ENCODE data around the gene RAPGEF1. TPM values are rescaled to one million over a fixed set of nuclear protein-coding genes. Genes with fewer than 3 reads are reported as not detected.

The RAPGEF1 gene
- total and polyA plus RNA-seq, 2 donors (not counting 1 experiment from before 2014, with no cell fraction given), result 33.3 to 42.8 TPM

DNA sequence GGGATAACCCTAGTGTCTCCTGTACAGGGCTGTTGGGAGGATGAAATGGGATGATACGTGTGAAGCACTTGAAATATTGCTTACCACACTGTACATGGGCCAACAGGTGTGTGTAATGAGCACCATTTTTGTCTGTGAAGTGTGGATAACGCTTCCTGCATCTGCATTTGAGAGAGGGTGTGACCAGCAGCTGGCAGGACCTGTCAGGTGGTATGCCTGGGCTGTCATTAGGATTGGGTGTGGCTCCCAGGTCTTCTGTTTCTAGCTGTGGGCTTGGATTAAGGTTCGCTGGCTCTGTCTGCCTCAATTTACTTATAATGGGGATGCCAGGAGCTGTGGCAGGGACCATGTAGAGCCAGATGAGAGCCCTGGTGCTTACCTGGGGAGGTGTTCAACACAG lies 120.2 kb downstream of the RAPGEF1 start:
- Histone ChIP-seq H3K9ac (ENCODE audit: insufficient read depth, low read length) (no peak overlapping the region), H2AFZ (ENCODE audit: low read length) (no peak overlapping the region), H3K27me3 (ENCODE audit: control insufficient read depth, insufficient read depth, low read length) (no peaks in the 10 kb centered on the region), H3K4me1 (ENCODE audit: control insufficient read depth, extremely low read depth, insufficient read depth, low read length) (no peaks in the 10 kb centered on the region), H3K79me2 (ENCODE audit: control insufficient read depth, insufficient read depth, low read length) (no peaks in the 10 kb centered on the region), H4K20me1 (ENCODE audit: control insufficient read depth, extremely low read depth, insufficient read depth, low read length) (no peaks in the 10 kb centered on the region), H3K9me3 (ENCODE audit: control insufficient read depth, insufficient read depth, low read depth, low read length) (no peaks in the 10 kb centered on the region), H3K4me2 (ENCODE audit: extremely low read depth, insufficient read depth, low read length) (no peak overlapping the region), H3K4me3 (replicated peaks in 1 of 4; ENCODE audit: control extremely low read depth in 1 of 4, insufficient read depth in 1 of 4, low read depth in 3 of 4, low read length in 4 of 4) (no peak overlapping the region), H3K27ac (ENCODE audit: insufficient read depth, low read length) (no peak overlapping the region), H3K36me3 (ENCODE audit: control insufficient read depth, insufficient read depth, low read length) (peaks cover 18% of the 10 kb centered on the region)
- TF ChIP-seq CTCF (conservative IDR thresholded peaks at IDR 0.05 in 1 of 2, IDR thresholded peaks at IDR 0.05 in 1 of 2; ENCODE audit: low read depth in 1 of 2, low read length in 2 of 2) (no peak), EZH2 (IDR thresholded peaks at IDR 0.05; ENCODE audit: low read length, missing control alignments) (no peak)
- no peak for DNase-seq (ENCODE audit: low read depth in 2 of 2)

DNA sequence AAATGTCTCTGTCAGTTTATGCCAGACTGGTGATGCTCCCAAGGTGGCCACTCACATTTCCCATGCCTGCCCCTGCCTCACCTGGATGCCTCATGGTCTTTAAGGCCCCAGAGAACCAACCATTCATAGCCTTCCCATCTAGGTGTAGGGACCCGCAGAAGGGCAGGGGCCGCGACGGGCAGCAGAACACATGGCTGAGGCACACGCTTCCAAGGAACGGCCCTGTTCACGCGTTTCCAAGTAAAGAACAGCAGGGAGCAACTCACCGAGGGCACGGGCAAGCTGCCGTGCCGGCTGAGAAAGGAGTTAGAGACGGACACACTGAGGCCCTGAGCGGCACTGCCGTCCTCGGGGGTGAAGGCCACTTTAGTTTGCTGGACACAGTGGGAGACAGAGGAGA lies 121.1 kb downstream of the RAPGEF1 start:
- Histone ChIP-seq H3K4me3 (replicated peaks in 1 of 4; ENCODE audit: control extremely low read depth in 1 of 4, insufficient read depth in 1 of 4, low read depth in 3 of 4, low read length in 4 of 4) (no peak overlapping the region), H3K36me3 (ENCODE audit: control insufficient read depth, insufficient read depth, low read length) (peaks cover 16% of the 10 kb centered on the region), H3K9ac (ENCODE audit: insufficient read depth, low read length) (no peak overlapping the region), H2AFZ (ENCODE audit: low read length) (no peak overlapping the region), H3K27me3 (ENCODE audit: control insufficient read depth, insufficient read depth, low read length) (no peaks in the 10 kb centered on the region), H3K4me1 (ENCODE audit: control insufficient read depth, extremely low read depth, insufficient read depth, low read length) (no peaks in the 10 kb centered on the region), H3K27ac (ENCODE audit: insufficient read depth, low read length) (no peak overlapping the region), H4K20me1 (ENCODE audit: control insufficient read depth, extremely low read depth, insufficient read depth, low read length) (no peaks in the 10 kb centered on the region), H3K9me3 (ENCODE audit: control insufficient read depth, insufficient read depth, low read depth, low read length) (no peaks in the 10 kb centered on the region), H3K79me2 (ENCODE audit: control insufficient read depth, insufficient read depth, low read length) (no peaks in the 10 kb centered on the region), H3K4me2 (ENCODE audit: extremely low read depth, insufficient read depth, low read length) (no peak overlapping the region)
- no peak for DNase-seq (ENCODE audit: low read depth in 2 of 2)
- TF ChIP-seq EZH2 (IDR thresholded peaks at IDR 0.05; ENCODE audit: low read length, missing control alignments), result no peak
- no peak for TF ChIP-seq CTCF (conservative IDR thresholded peaks at IDR 0.05 in 1 of 2, IDR thresholded peaks at IDR 0.05 in 1 of 2; ENCODE audit: low read depth in 1 of 2, low read length in 2 of 2)

GRCh38 chr9:131618071-131618479 lies 121.8 kb downstream of the RAPGEF1 start:
- H3K27ac ChIP-seq (ENCODE audit: insufficient read depth, low read length), result no peak overlapping the region
- no peaks in the 10 kb centered on the region for H3K79me2 ChIP-seq (ENCODE audit: control insufficient read depth, insufficient read depth, low read length)
- H3K27me3 ChIP-seq (ENCODE audit: control insufficient read depth, insufficient read depth, low read length), result no peaks in the 10 kb centered on the region
- H3K9ac ChIP-seq (ENCODE audit: insufficient read depth, low read length), result no peak overlapping the region
- no peak overlapping the region for H2AFZ ChIP-seq (ENCODE audit: low read length)
- no peak overlapping the region for H3K4me3 ChIP-seq (replicated peaks in 1 of 4; ENCODE audit: control extremely low read depth in 1 of 4, insufficient read depth in 1 of 4, low read depth in 3 of 4, low read length in 4 of 4)
- no peaks in the 10 kb centered on the region for H4K20me1 ChIP-seq (ENCODE audit: control insufficient read depth, extremely low read depth, insufficient read depth, low read length)
- H3K36me3 ChIP-seq (ENCODE audit: control insufficient read depth, insufficient read depth, low read length), result peaks cover 13% of the 10 kb centered on the region
- H3K4me2 ChIP-seq (ENCODE audit: extremely low read depth, insufficient read depth, low read length), result no peak overlapping the region
- no peak for TF ChIP-seq CTCF (conservative IDR thresholded peaks at IDR 0.05 in 1 of 2, IDR thresholded peaks at IDR 0.05 in 1 of 2; ENCODE audit: low read depth in 1 of 2, low read length in 2 of 2)
- no peak for TF ChIP-seq EZH2 (IDR thresholded peaks at IDR 0.05; ENCODE audit: low read length, missing control alignments)
- DNase-seq (ENCODE audit: low read depth in 2 of 2), result no peak
- no peaks in the 10 kb centered on the region for H3K4me1 ChIP-seq (ENCODE audit: control insufficient read depth, extremely low read depth, insufficient read depth, low read length)
- H3K9me3 ChIP-seq (ENCODE audit: control insufficient read depth, insufficient read depth, low read depth, low read length), result no peaks in the 10 kb centered on the region

Measured in fibroblast of lung (primary cell).